ENCODE measurements around the gene CPSF4. TPM values are rescaled to one million over a fixed set of nuclear protein-coding genes. Genes with fewer than 3 reads are reported as not detected.

Gene CPSF4
- total and polyA plus RNA-seq, 11 donors = 12.7 to 24.8 (median 16.4) TPM

- TF ChIP-seq, protein P1, sequence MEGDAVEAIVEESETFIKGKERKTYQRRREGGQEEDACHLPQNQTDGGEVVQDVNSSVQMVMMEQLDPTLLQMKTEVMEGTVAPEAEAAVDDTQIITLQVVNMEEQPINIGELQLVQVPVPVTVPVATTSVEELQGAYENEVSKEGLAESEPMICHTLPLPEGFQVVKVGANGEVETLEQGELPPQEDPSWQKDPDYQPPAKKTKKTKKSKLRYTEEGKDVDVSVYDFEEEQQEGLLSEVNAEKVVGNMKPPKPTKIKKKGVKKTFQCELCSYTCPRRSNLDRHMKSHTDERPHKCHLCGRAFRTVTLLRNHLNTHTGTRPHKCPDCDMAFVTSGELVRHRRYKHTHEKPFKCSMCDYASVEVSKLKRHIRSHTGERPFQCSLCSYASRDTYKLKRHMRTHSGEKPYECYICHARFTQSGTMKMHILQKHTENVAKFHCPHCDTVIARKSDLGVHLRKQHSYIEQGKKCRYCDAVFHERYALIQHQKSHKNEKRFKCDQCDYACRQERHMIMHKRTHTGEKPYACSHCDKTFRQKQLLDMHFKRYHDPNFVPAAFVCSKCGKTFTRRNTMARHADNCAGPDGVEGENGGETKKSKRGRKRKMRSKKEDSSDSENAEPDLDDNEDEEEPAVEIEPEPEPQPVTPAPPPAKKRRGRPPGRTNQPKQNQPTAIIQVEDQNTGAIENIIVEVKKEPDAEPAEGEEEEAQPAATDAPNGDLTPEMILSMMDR (IDR thresholded peaks at IDR 0.05) = no peak
- no peak for TF ChIP-seq POLR2A (IDR thresholded peaks at IDR 0.05)
- 75 to 84% (median 78%) methylated on average over 16 to 18 of the region's 18 CpGs for WGBS, 4 donors
- no peaks in the 10 kb centered on the region for H3K27me3 ChIP-seq
- H3K4me3 ChIP-seq = no peak overlapping the region
- H3K9me3 ChIP-seq = no peaks in the 10 kb centered on the region
- DNase-seq (peak in 1 of 5 donors; percentile 46), ATAC-seq (no peak)
- peaks cover 0 to 24% (median 12%) of the 10 kb centered on the region in 12 donors for H3K4me1 ChIP-seq
- peaks cover 0 to 97% (median 83%) of the 10 kb centered on the region in 9 donors for H3K36me3 ChIP-seq
- no peak overlapping the region for H3K27ac ChIP-seq
- intact Hi-C loops (cut with DNase I) = no loop called here
These were observed 41.3 kb upstream of the CPSF4 start for GRCh38 chr7:99397297-99397983.

DNA sequence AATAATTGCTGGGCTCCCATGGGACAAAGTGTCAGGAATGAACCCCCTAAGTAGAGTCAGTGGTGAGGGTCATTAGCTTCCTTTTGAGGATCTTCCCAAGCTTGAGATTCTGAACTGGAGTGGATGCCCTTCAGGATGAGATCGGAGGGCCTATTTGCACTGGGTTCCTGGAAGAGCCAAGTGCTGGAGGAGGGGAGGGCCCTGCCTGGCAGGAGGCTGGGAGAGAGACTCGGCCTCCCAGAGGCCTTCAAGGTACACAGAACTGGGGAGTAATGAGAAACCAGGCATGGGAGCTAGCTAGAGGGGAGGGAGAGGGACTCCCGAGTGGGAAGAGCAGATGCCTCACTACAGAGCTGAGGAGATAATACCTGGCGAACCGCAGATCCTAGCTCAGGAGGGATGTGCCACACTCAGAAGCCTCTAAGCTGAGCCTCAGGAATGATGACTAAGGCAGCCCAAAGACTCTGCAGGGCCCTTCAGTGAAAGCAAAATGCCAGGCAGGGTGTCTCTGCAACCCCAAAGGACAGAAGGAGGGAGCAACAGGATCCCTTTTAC is 39.8 kb upstream of the CPSF4 start:
- 77 to 88% (median 81%) methylated on average over 5 of the region's 5 CpGs for WGBS, 4 donors
- H3K27me3 ChIP-seq = no peaks in the 10 kb centered on the region
- no peaks in the 10 kb centered on the region for H3K9me3 ChIP-seq
- TF ChIP-seq, protein P1 (IDR thresholded peaks at IDR 0.05) = no peak
- no peak for TF ChIP-seq POLR2A (IDR thresholded peaks at IDR 0.05)
- peaks cover 0 to 100% (median 96%) of the 10 kb centered on the region in 9 donors for H3K36me3 ChIP-seq
- DNase-seq (peak in 1 of 5 donors; percentile 13), ATAC-seq (no peak)
- H3K27ac ChIP-seq = peak overlapping the region in 1 of 12 donors; percentile 8
- intact Hi-C loops (cut with DNase I) = no loop called here
- peaks cover 0 to 9% (median under 1%) of the 10 kb centered on the region in 12 donors for H3K4me1 ChIP-seq
- H3K4me3 ChIP-seq = no peak overlapping the region

GRCh38 chr7:99399597-99399996 is 39.1 kb upstream of the CPSF4 start:
- Histone ChIP-seq H3K9me3 (no peaks in the 10 kb centered on the region), H3K36me3 (peaks cover 0 to 100% (median 96%) of the 10 kb centered on the region in 9 donors), H3K27ac (no peak overlapping the region), H3K4me3 (no peak overlapping the region), H3K27me3 (no peaks in the 10 kb centered on the region), H3K4me1 (peaks cover 0 to 12% (median 2%) of the 10 kb centered on the region in 12 donors)
- no peak for ATAC-seq
- intact Hi-C loops (cut with DNase I) = no loop called here
- 66 to 79% (median 72%) methylated on average over 4 to 6 of the region's 6 CpGs for WGBS, 4 donors
- peak in 1 of 5 donors; percentile 32 for DNase-seq
- TF ChIP-seq POLR2A (IDR thresholded peaks at IDR 0.05) = no peak
- TF ChIP-seq, protein P1 (IDR thresholded peaks at IDR 0.05) = no peak

GRCh38 chr7:99402854-99403253 is 35.9 kb upstream of the CPSF4 start:
- WGBS, 4 donors = 96 to 98% (median 98%) methylated on average over 3 of the region's 3 CpGs
- peaks cover 11 to 43% (median 28%) of the 10 kb centered on the region in 12 donors for H3K4me1 ChIP-seq
- H3K4me3 ChIP-seq = no peak overlapping the region
- ATAC-seq = no peak
- H3K36me3 ChIP-seq = peaks cover 0 to 77% (median 69%) of the 10 kb centered on the region in 9 donors
- no peak for TF ChIP-seq POLR2A (IDR thresholded peaks at IDR 0.05)
- TF ChIP-seq, protein P1 (IDR thresholded peaks at IDR 0.05) = no peak
- no peaks in the 10 kb centered on the region for H3K27me3 ChIP-seq
- H3K27ac ChIP-seq = no peak overlapping the region
- intact Hi-C loops (cut with DNase I) = no loop called here
- H3K9me3 ChIP-seq = no peaks in the 10 kb centered on the region
- no peak for DNase-seq
